IPS-NIHi11 (cell line): ENCODE measurements around the gene TEAD4.
"Not testable (repeated sequence)": the region's sequence is repeated elsewhere in the genome, so short reads cannot be mapped to it uniquely, and the experiment has no call there.

Source experiments
- DNase-seq: peaks from one replicate; pipeline ENCODE4 v3.0.0; 2012; ENCODE audit warnings: mixed read lengths, low spot score

The TEAD4 gene

GRCh38 chr12:3048540-3048939 is 89.3 kb downstream of the TEAD4 start:
- no peak for DNase-seq

- no peak for DNase-seq
Observed at GRCh38 chr12:3049176-3049575, 90.0 kb downstream of the TEAD4 start.

- DNase-seq = no peak
Observed at GRCh38 chr12:3049611-3050249, 90.5 kb downstream of the TEAD4 start.

GRCh38 chr12:3054374-3054773 is 95.2 kb downstream of the TEAD4 start:
- DNase-seq = no peak

- no peak for DNase-seq
Observed at GRCh38 chr12:3055026-3055703, 96.0 kb downstream of the TEAD4 start.

GRCh38 chr12:3055704-3056467 is 96.7 kb downstream of the TEAD4 start:
- peak; percentile 46 for DNase-seq

GRCh38 chr12:3061059-3061458 is 101.9 kb downstream of the TEAD4 start:
- no peak for DNase-seq

- DNase-seq = no peak
Observed at GRCh38 chr12:3061501-3062215, 102.5 kb downstream of the TEAD4 start.

GRCh38 chr12:3065300-3065699 is 106.1 kb downstream of the TEAD4 start:
- DNase-seq = no peak

GRCh38 chr12:3065846-3066245 is 106.6 kb downstream of the TEAD4 start:
- not testable (repeated sequence) for DNase-seq

GRCh38 chr12:3069714-3070113 is 110.5 kb downstream of the TEAD4 start:
- no peak for DNase-seq

- no peak for DNase-seq
Observed at GRCh38 chr12:3071107-3071506, 111.9 kb downstream of the TEAD4 start.

GRCh38 chr12:3071710-3072109 is 112.5 kb downstream of the TEAD4 start:
- DNase-seq = no peak

GRCh38 chr12:3073438-3074250 is 114.4 kb downstream of the TEAD4 start:
- peak; percentile 90 for DNase-seq

- no peak for DNase-seq
Observed at GRCh38 chr12:3075315-3075714, 116.1 kb downstream of the TEAD4 start.

GRCh38 chr12:3076730-3077571 is 117.8 kb downstream of the TEAD4 start, which contains the start of gene TSPAN9:
TSPAN9 (plus strand) TSS chr12:3077379; CDS start chr12:3201194, 123,815 bp downstream.
- peak; percentile 97 for DNase-seq

GRCh38 chr12:3077572-3078081 is 118.4 kb downstream of the TEAD4 start:
- no peak for DNase-seq

GRCh38 chr12:3078086-3078820 is 119.1 kb downstream of the TEAD4 start:
- no peak for DNase-seq

GRCh38 chr12:3081091-3081490 is 121.9 kb downstream of the TEAD4 start:
- no peak for DNase-seq

GRCh38 chr12:3081886-3082285 is 122.7 kb downstream of the TEAD4 start:
- DNase-seq = no peak
